Breast epithelium (tissue), 4 donors: ENCODE measurements around the gene CERS3. TPM values are rescaled to one million over a fixed set of nuclear protein-coding genes. Genes with fewer than 3 reads are reported as not detected.
"Not testable (repeated sequence)": the region's sequence is repeated elsewhere in the genome, so short reads cannot be mapped to it uniquely, and the experiment has no call there.

Source experiments
- DNase-seq, 2 donors: peaks; one replicate each; pipeline ENCODE4 v3.0.0-alpha.2; 2019; ENCODE audit warnings: low spot score in 2 of 2
- H3K27ac ChIP-seq, 2 donors: fragments of 200-600 bp; sonication (generic) in 1 of 2; one replicate each; pipeline ENCODE4 v1.5.1; 2016 to 2019; ENCODE audit warnings: mild to moderate bottlenecking in 1 of 2
- H3K27me3 ChIP-seq, 2 donors: fragments of 200-600 bp; sonication (generic) in 1 of 2; one replicate each; pipeline versions ENCODE4 v1.5.1 to v1.6.0; 2017 to 2019; ENCODE audit warnings: control low read depth in 1 of 2, mild to moderate bottlenecking in 1 of 2
- H3K36me3 ChIP-seq: fragments of 200-600 bp; one replicate; pipeline ENCODE4 v1.5.1; 2019
- H3K4me1 ChIP-seq, 2 donors: fragments of 200-600 bp; sonication (generic); one replicate each; pipeline ENCODE4 v1.5.1; 2016 to 2019; ENCODE audit warnings: control low read depth in 1 of 2
- H3K4me3 ChIP-seq, 3 donors: fragments of 200-600 bp; sonication (generic); 1 replicate in 2 of 3; 2 replicates in 1 of 3; pipeline ENCODE4 v1.5.1; 2016 to 2019; ENCODE audit warnings: mild to moderate bottlenecking in 3 of 3, moderate library complexity in 2 of 3
- H3K9me3 ChIP-seq, 2 donors: fragments of 200-600 bp; sonication (generic) in 1 of 2; one replicate each; pipeline ENCODE4 v1.5.1; 2016 to 2019; ENCODE audit warnings: control low read depth in 1 of 2
- CTCF ChIP-seq, 3 donors: fragments of 450-650 bp; IDR thresholded peaks; one replicate each; pipeline ENCODE4 v1.5.1; 2016 to 2017; ENCODE audit warnings: antibody characterized with exemption in 3 of 3, mild to moderate bottlenecking in 3 of 3, moderate library complexity in 3 of 3
- POLR2A ChIP-seq: fragments of 450-650 bp; IDR thresholded peaks from one replicate; pipeline ENCODE4 v1.6.1; 2016; ENCODE audit warnings: antibody characterized with exemption, mild to moderate bottlenecking, moderate library complexity
- POLR2AphosphoS5 ChIP-seq, 3 donors: sonication (generic); formaldehyde crosslinking; IDR thresholded peaks; one replicate each; pipeline ENCODE4 v1.6.1; 2017; ENCODE audit warnings: antibody characterized with exemption in 3 of 3
- intact Hi-C: fragments of 100-400 bp; cut with DNase I; formaldehyde crosslinking; loops from one replicate; pipeline ENCODE4 v1.15.1; 2023; ENCODE audit warnings: low total_unique reads
- total RNA-seq, 3 donors: library from RNA; depleted of rRNA; stranded (reverse); fragments of >200 nt; gene quantifications; one replicate each; pipeline ENCODE4 v1.1.0, GENCODE V29; 2016

The CERS3 gene
- total RNA-seq, 3 donors from 2014 or later = under 0.01 to 3.7 TPM; not detected in 1

- intact Hi-C loops = no loop called here
Observed at GRCh38 chr15:100448481-100448880, 80.3 kb downstream of the CERS3 start.

GRCh38 chr15:100441063-100441462 lies 87.7 kb downstream of the CERS3 start:
- H3K27me3 ChIP-seq, H3K27ac ChIP-seq, H3K4me1 ChIP-seq, intact Hi-C loops, DNase-seq, H3K9me3 ChIP-seq, H3K4me3 ChIP-seq, H3K36me3 ChIP-seq: not testable (repeated sequence)

More at GRCh38 chr15:100448481-100448880, 80.3 kb downstream of the CERS3 start:
- Histone ChIP-seq H3K9me3 (peaks cover 5 to 10% of the 10 kb centered on the region in 2 donors), H3K4me3 (no peak overlapping the region), H3K4me1 (no peaks in the 10 kb centered on the region), H3K36me3 (no peaks in the 10 kb centered on the region), H3K27me3 (no peaks in the 10 kb centered on the region), H3K27ac (no peak overlapping the region)
- TF ChIP-seq POLR2A = no peak
- no peak for TF ChIP-seq CTCF (IDR thresholded peaks at IDR 0.05)
- TF ChIP-seq POLR2AphosphoS5 (IDR thresholded peaks at IDR 0.05) = no peak
- DNase-seq = no peak

GRCh38 chr15:100439514-100439913 lies 89.2 kb downstream of the CERS3 start:
- H3K9me3 ChIP-seq = no peaks in the 10 kb centered on the region
- H3K27ac ChIP-seq = no peak overlapping the region
- intact Hi-C loops = no loop called here
- no peak for DNase-seq
- no peaks in the 10 kb centered on the region for H3K27me3 ChIP-seq
- H3K4me1 ChIP-seq = no peaks in the 10 kb centered on the region
- H3K4me3 ChIP-seq = no peak overlapping the region
- no peaks in the 10 kb centered on the region for H3K36me3 ChIP-seq
- TF ChIP-seq POLR2A (no peak), CTCF (IDR thresholded peaks at IDR 0.05) (no peak), POLR2AphosphoS5 (IDR thresholded peaks at IDR 0.05) (no peak)

GRCh38 chr15:100438570-100438969 lies 90.2 kb downstream of the CERS3 start:
- Histone ChIP-seq H3K4me3 (no peak overlapping the region), H3K9me3 (no peaks in the 10 kb centered on the region), H3K27me3 (no peaks in the 10 kb centered on the region), H3K27ac (no peak overlapping the region), H3K4me1 (no peaks in the 10 kb centered on the region), H3K36me3 (no peaks in the 10 kb centered on the region)
- intact Hi-C loops = no loop called here
- DNase-seq = no peak
- TF ChIP-seq POLR2AphosphoS5 (IDR thresholded peaks at IDR 0.05) (no peak), CTCF (IDR thresholded peaks at IDR 0.05) (no peak), POLR2A (no peak)

GRCh38 chr15:100437261-100437660 lies 91.5 kb downstream of the CERS3 start:
- intact Hi-C loops = no loop called here

More at GRCh38 chr15:100437261-100437660, 91.5 kb downstream of the CERS3 start:
- no peaks in the 10 kb centered on the region for H3K9me3 ChIP-seq
- no peak overlapping the region for H3K27ac ChIP-seq
- no peaks in the 10 kb centered on the region for H3K4me1 ChIP-seq
- DNase-seq = no peak
- TF ChIP-seq POLR2AphosphoS5 (IDR thresholded peaks at IDR 0.05) (no peak), POLR2A (no peak), CTCF (IDR thresholded peaks at IDR 0.05) (no peak)
- H3K27me3 ChIP-seq = no peaks in the 10 kb centered on the region
- H3K4me3 ChIP-seq = no peak overlapping the region
- H3K36me3 ChIP-seq = no peaks in the 10 kb centered on the region
